Measurements from ENCODE around the gene SYNE3.
"Not testable (repeated sequence)": the region's sequence is repeated elsewhere in the genome, so short reads cannot be mapped to it uniquely, and the experiment has no call there.

Gene SYNE3

GRCh38 chr14:95511687-95512086 lies 4.8 kb downstream of the SYNE3 start:
- Histone ChIP-seq H3K4me2 (ENCODE audit: low read length) (no peak overlapping the region), H3K9me3 (ENCODE audit: insufficient read depth, low read depth, low read length) (no peaks in the 10 kb centered on the region), H3K79me2 (ENCODE audit: control insufficient read depth, insufficient read depth, low read length, poor library complexity) (peaks cover 2% of the 10 kb centered on the region), H3K27me3 (ENCODE audit: insufficient read depth, low read length) (no peaks in the 10 kb centered on the region), H3K18ac (ENCODE audit: low read length) (no peak overlapping the region), H4K91ac (ENCODE audit: low read depth, low read length) (no peak overlapping the region), H2BK12ac (ENCODE audit: low read length) (no peak overlapping the region), H4K8ac (ENCODE audit: low read depth, low read length) (no peak overlapping the region), H2BK120ac (ENCODE audit: insufficient read depth, low read length, poor library complexity) (no peak overlapping the region), H2BK5ac (ENCODE audit: low read depth, low read length, poor library complexity) (no peak overlapping the region), H3K4ac (ENCODE audit: low read depth, low read length) (no peak overlapping the region), H2AK5ac (ENCODE audit: low read length) (no peak overlapping the region), H3K14ac (ENCODE audit: low read length) (no peak overlapping the region), H3K9ac (ENCODE audit: low read length) (no peak overlapping the region), H4K12ac (ENCODE audit: low read depth, low read length) (no peak overlapping the region), H2AFZ (ENCODE audit: insufficient read depth, low read length, poor library complexity) (no peak overlapping the region), H3K4me1 (ENCODE audit: control insufficient read depth in 1 of 2, insufficient read depth in 2 of 2, low read length in 2 of 2) (peaks cover 29 to 30% of the 10 kb centered on the region in 2 experiments), H3K36me3 (ENCODE audit: control insufficient read depth in 1 of 2, insufficient read depth in 2 of 2, low read length in 2 of 2) (no peaks in the 10 kb centered on the region), H3K23ac (ENCODE audit: low read length) (no peak overlapping the region), H3K79me1 (ENCODE audit: low read length) (peaks cover 6% of the 10 kb centered on the region), H3K27ac (ENCODE audit: low read depth, low read length) (no peak overlapping the region), H3K4me3 (ENCODE audit: low read depth, low read length) (no peak overlapping the region)
- peak in 1 of 2 donors; percentile 9 for DNase-seq
- WGBS (ENCODE audit: extremely low coverage, insufficient coverage, insufficient read length), result no CpG with 5 or more reads among the region's 5 CpGs

GRCh38 chr14:95510804-95511203 lies 5.6 kb downstream of the SYNE3 start:
- Histone ChIP-seq H2BK12ac (ENCODE audit: low read length) (no peak overlapping the region), H4K12ac (ENCODE audit: low read depth, low read length) (no peak overlapping the region), H3K4me1 (ENCODE audit: control insufficient read depth in 1 of 2, insufficient read depth in 2 of 2, low read length in 2 of 2) (peaks cover 26 to 27% of the 10 kb centered on the region in 2 experiments), H4K91ac (ENCODE audit: low read depth, low read length) (no peak overlapping the region), H3K18ac (ENCODE audit: low read length) (no peak overlapping the region), H3K4me3 (ENCODE audit: low read depth, low read length) (no peak overlapping the region), H2BK120ac (ENCODE audit: insufficient read depth, low read length, poor library complexity) (no peak overlapping the region), H2AK5ac (ENCODE audit: low read length) (no peak overlapping the region), H3K27me3 (ENCODE audit: insufficient read depth, low read length) (no peaks in the 10 kb centered on the region), H3K36me3 (ENCODE audit: control insufficient read depth in 1 of 2, insufficient read depth in 2 of 2, low read length in 2 of 2) (no peaks in the 10 kb centered on the region), H3K27ac (ENCODE audit: low read depth, low read length) (no peak overlapping the region), H4K8ac (ENCODE audit: low read depth, low read length) (no peak overlapping the region), H3K4ac (ENCODE audit: low read depth, low read length) (no peak overlapping the region), H3K14ac (ENCODE audit: low read length) (no peak overlapping the region), H3K4me2 (ENCODE audit: low read length) (no peak overlapping the region), H3K9ac (ENCODE audit: low read length) (no peak overlapping the region), H3K9me3 (ENCODE audit: insufficient read depth, low read depth, low read length) (no peaks in the 10 kb centered on the region), H2AFZ (ENCODE audit: insufficient read depth, low read length, poor library complexity) (no peak overlapping the region), H3K23ac (ENCODE audit: low read length) (no peak overlapping the region), H2BK5ac (ENCODE audit: low read depth, low read length, poor library complexity) (no peak overlapping the region), H3K79me1 (ENCODE audit: low read length) (peaks cover 6% of the 10 kb centered on the region), H3K79me2 (ENCODE audit: control insufficient read depth, insufficient read depth, low read length, poor library complexity) (peaks cover 2% of the 10 kb centered on the region)
- WGBS (ENCODE audit: extremely low coverage, insufficient coverage, insufficient read length), result no CpG with 5 or more reads among the region's 5 CpGs
- DNase-seq, result peak in 1 of 2 donors; percentile 65

GRCh38 chr14:95510344-95510743 lies 6.1 kb downstream of the SYNE3 start:
- H3K9me3 ChIP-seq (ENCODE audit: insufficient read depth, low read depth, low read length); H3K14ac ChIP-seq (ENCODE audit: low read length); H2AFZ ChIP-seq (ENCODE audit: insufficient read depth, low read length, poor library complexity); H3K27me3 ChIP-seq (ENCODE audit: insufficient read depth, low read length); H3K4me2 ChIP-seq (ENCODE audit: low read length); H3K36me3 ChIP-seq (ENCODE audit: control insufficient read depth in 1 of 2, insufficient read depth in 2 of 2, low read length in 2 of 2); H2AK5ac ChIP-seq (ENCODE audit: low read length); H3K79me1 ChIP-seq (ENCODE audit: low read length); H3K27ac ChIP-seq (ENCODE audit: low read depth, low read length); H3K18ac ChIP-seq (ENCODE audit: low read length); H3K4me3 ChIP-seq (ENCODE audit: low read depth, low read length); H2BK120ac ChIP-seq (ENCODE audit: insufficient read depth, low read length, poor library complexity); H3K79me2 ChIP-seq (ENCODE audit: control insufficient read depth, insufficient read depth, low read length, poor library complexity); H4K12ac ChIP-seq (ENCODE audit: low read depth, low read length); H2BK5ac ChIP-seq (ENCODE audit: low read depth, low read length, poor library complexity); H4K91ac ChIP-seq (ENCODE audit: low read depth, low read length); DNase-seq; H4K8ac ChIP-seq (ENCODE audit: low read depth, low read length); H2BK12ac ChIP-seq (ENCODE audit: low read length); H3K4ac ChIP-seq (ENCODE audit: low read depth, low read length); H3K9ac ChIP-seq (ENCODE audit: low read length); H3K23ac ChIP-seq (ENCODE audit: low read length): not testable (repeated sequence)
- WGBS (ENCODE audit: extremely low coverage, insufficient coverage, insufficient read length), result no CpG with 5 or more reads among the region's 9 CpGs
- peaks cover 22 to 23% of the 10 kb centered on the region in 2 experiments for H3K4me1 ChIP-seq (ENCODE audit: control insufficient read depth in 1 of 2, insufficient read depth in 2 of 2, low read length in 2 of 2)

GRCh38 chr14:95509495-95509894 lies 7.0 kb downstream of the SYNE3 start:
- H4K91ac ChIP-seq (ENCODE audit: low read depth, low read length), result no peak overlapping the region
- H4K12ac ChIP-seq (ENCODE audit: low read depth, low read length), result no peak overlapping the region
- H3K23ac ChIP-seq (ENCODE audit: low read length), result no peak overlapping the region
- H2AFZ ChIP-seq (ENCODE audit: insufficient read depth, low read length, poor library complexity), result no peak overlapping the region
- peaks cover 15 to 16% of the 10 kb centered on the region in 2 experiments for H3K4me1 ChIP-seq (ENCODE audit: control insufficient read depth in 1 of 2, insufficient read depth in 2 of 2, low read length in 2 of 2)
- no peak overlapping the region for H3K18ac ChIP-seq (ENCODE audit: low read length)
- no peaks in the 10 kb centered on the region for H3K27me3 ChIP-seq (ENCODE audit: insufficient read depth, low read length)
- H3K79me1 ChIP-seq (ENCODE audit: low read length), result peaks cover 5% of the 10 kb centered on the region
- no peak overlapping the region for H3K4me3 ChIP-seq (ENCODE audit: low read depth, low read length)
- no peak overlapping the region for H2BK5ac ChIP-seq (ENCODE audit: low read depth, low read length, poor library complexity)
- H3K4ac ChIP-seq (ENCODE audit: low read depth, low read length), result no peak overlapping the region
- H3K14ac ChIP-seq (ENCODE audit: low read length), result no peak overlapping the region
- H3K36me3 ChIP-seq (ENCODE audit: control insufficient read depth in 1 of 2, insufficient read depth in 2 of 2, low read length in 2 of 2), result no peaks in the 10 kb centered on the region
- WGBS (ENCODE audit: extremely low coverage, insufficient coverage, insufficient read length), result no CpG with 5 or more reads among the region's 6 CpGs
- no peak overlapping the region for H3K4me2 ChIP-seq (ENCODE audit: low read length)
- H3K27ac ChIP-seq (ENCODE audit: low read depth, low read length), result no peak overlapping the region
- H3K9me3 ChIP-seq (ENCODE audit: insufficient read depth, low read depth, low read length), result no peaks in the 10 kb centered on the region
- H2AK5ac ChIP-seq (ENCODE audit: low read length), result no peak overlapping the region
- DNase-seq, result no peak
- H2BK120ac ChIP-seq (ENCODE audit: insufficient read depth, low read length, poor library complexity), result no peak overlapping the region
- H4K8ac ChIP-seq (ENCODE audit: low read depth, low read length), result no peak overlapping the region
- no peak overlapping the region for H2BK12ac ChIP-seq (ENCODE audit: low read length)
- H3K9ac ChIP-seq (ENCODE audit: low read length), result no peak overlapping the region
- peaks cover 2% of the 10 kb centered on the region for H3K79me2 ChIP-seq (ENCODE audit: control insufficient read depth, insufficient read depth, low read length, poor library complexity)

All from trophoblast cell (in vitro differentiated cells and primary cell).